Smooth muscle cell (in vitro differentiated cells): ENCODE measurements around the gene CACNA1G. TPM values are rescaled to one million over a fixed set of nuclear protein-coding genes. Genes with fewer than 3 reads are reported as not detected.
A peak's percentile ranks its signal among the peaks of the same experiment; 100 is the strongest.

Experiments used
- DNase-seq: peaks from one replicate; lab custom pipeline; 2025; ENCODE audit not compliant: unreplicated experiment; lab: John Stamatoyannopoulos, UW
- H2AFZ ChIP-seq: fragments of 200-600 bp; sonication (generic); 2 replicates; pipeline ENCODE4 v1.6.0; 2016; ENCODE audit warnings: antibody characterized with exemption, low read depth, mild to moderate bottlenecking
- H3F3A ChIP-seq: fragments of 200-600 bp; sonication (generic); 2 replicates; pipeline ENCODE4 v1.6.0; 2017; ENCODE audit warnings: antibody characterized with exemption, low read depth
- H3K27ac ChIP-seq: fragments of 200-600 bp; sonication (generic); 2 replicates; pipeline ENCODE4 v1.5.1; 2016; ENCODE audit warnings: low read depth, mild to moderate bottlenecking
- H3K27me3 ChIP-seq: fragments of 200-600 bp; sonication (generic); 2 replicates; pipeline ENCODE4 v1.6.1; 2016; ENCODE audit warnings: low read depth, mild to moderate bottlenecking
- H3K36me3 ChIP-seq: fragments of 200-600 bp; sonication (generic); 2 replicates; pipeline ENCODE4 v1.5.1; 2016; ENCODE audit warnings: low read depth
- H3K4me1 ChIP-seq: fragments of 200-600 bp; sonication (generic); 2 replicates; pipeline ENCODE4 v1.5.1; 2016; ENCODE audit warnings: low read depth
- H3K4me2 ChIP-seq: fragments of 200-600 bp; sonication (generic); 2 replicates; pipeline ENCODE4 v1.6.0; 2016; ENCODE audit warnings: mild to moderate bottlenecking
- H3K4me3 ChIP-seq: fragments of 200-600 bp; sonication (generic); 2 replicates; pipeline ENCODE4 v1.5.1; 2016; ENCODE audit warnings: mild to moderate bottlenecking
- H3K79me2 ChIP-seq: fragments of 200-600 bp; sonication (generic); 2 replicates; pipeline ENCODE4 v1.6.0; 2016; ENCODE audit warnings: low read depth, mild to moderate bottlenecking
- H3K9ac ChIP-seq: fragments of 200-600 bp; sonication (generic); 2 replicates; pipeline ENCODE4 v1.6.0; 2016; ENCODE audit warnings: low read depth
- H3K9me3 ChIP-seq: fragments of 200-600 bp; sonication (generic); replicated peaks from 2 replicates; pipeline ENCODE4 v1.5.1; 2016; ENCODE audit warnings: low read depth
- H4K20me1 ChIP-seq: fragments of 200-600 bp; sonication (generic); 2 replicates; pipeline ENCODE4 v1.6.0; 2016; ENCODE audit warnings: low read depth
- WGBS: methylation state at CpG from one replicate; pipeline ENCODE4 v1.1.7; 2016; ENCODE audit warnings: low lambda C conversion rate; 5-methylcytosine and 5-hydroxymethylcytosine counted together
- polyA plus RNA-seq: library from polyadenylated mRNA; unstranded; fragments of >200 nt; fragmentation: Nextera tagmentation; extraction: Ambion mirVana; gene quantifications from 2 replicates; pipeline ENCODE4 v1.2.1, GENCODE V29; 2016
- total RNA-seq: library from RNA; depleted of rRNA; stranded (reverse); fragments of >200 nt; gene quantifications from 2 replicates; pipeline ENCODE4 v1.2.3, GENCODE V29; 2014
- TF ChIP-seq, protein P1 (sequence below): fragments of 200-600 bp; sonication (generic); IDR thresholded peaks from 2 replicates; pipeline ENCODE4 v1.5.1; 2017; ENCODE audit warnings: borderline replicate concordance, mild to moderate bottlenecking, antibody characterized with exemption; ENCODE audit not compliant: insufficient read depth, poor library complexity, severe bottlenecking

The CACNA1G gene
- total and polyA plus RNA-seq, 2 experiments from 2014 or later, result 1.6 to 1.7 TPM

DNA sequence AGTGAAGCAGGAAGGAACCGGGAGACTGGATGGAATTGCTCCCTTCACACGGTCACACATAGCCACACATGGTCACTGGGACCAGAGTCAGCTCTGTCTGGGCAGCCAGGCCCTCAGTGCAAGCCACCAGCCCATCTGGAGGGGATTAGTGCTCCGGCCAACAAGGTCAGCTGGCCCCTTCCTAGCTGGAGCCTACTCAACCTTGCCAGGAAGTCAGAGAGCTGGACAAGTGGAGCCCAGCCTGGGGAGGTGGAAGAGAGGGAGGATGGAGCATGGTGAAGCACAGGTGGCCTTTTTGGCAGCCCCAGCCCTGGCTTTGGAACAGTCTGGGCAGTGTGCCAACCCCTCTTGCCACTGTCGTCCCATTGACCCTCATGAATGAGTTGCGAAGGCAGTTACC is 3.7 kb upstream of the CACNA1G start:
- Histone ChIP-seq H3F3A (peaks cover 3% of the 10 kb centered on the region), H2AFZ (no peak overlapping the region), H3K4me1 (peaks cover 16% of the 10 kb centered on the region), H3K9me3 (no peaks in the 10 kb centered on the region), H3K27ac (no peak overlapping the region), H3K9ac (no peak overlapping the region), H3K27me3 (peaks cover 32% of the 10 kb centered on the region), H4K20me1 (no peaks in the 10 kb centered on the region), H3K36me3 (no peaks in the 10 kb centered on the region), H3K4me3 (no peak overlapping the region), H3K79me2 (no peaks in the 10 kb centered on the region), H3K4me2 (no peak overlapping the region)
- TF ChIP-seq, protein P1, sequence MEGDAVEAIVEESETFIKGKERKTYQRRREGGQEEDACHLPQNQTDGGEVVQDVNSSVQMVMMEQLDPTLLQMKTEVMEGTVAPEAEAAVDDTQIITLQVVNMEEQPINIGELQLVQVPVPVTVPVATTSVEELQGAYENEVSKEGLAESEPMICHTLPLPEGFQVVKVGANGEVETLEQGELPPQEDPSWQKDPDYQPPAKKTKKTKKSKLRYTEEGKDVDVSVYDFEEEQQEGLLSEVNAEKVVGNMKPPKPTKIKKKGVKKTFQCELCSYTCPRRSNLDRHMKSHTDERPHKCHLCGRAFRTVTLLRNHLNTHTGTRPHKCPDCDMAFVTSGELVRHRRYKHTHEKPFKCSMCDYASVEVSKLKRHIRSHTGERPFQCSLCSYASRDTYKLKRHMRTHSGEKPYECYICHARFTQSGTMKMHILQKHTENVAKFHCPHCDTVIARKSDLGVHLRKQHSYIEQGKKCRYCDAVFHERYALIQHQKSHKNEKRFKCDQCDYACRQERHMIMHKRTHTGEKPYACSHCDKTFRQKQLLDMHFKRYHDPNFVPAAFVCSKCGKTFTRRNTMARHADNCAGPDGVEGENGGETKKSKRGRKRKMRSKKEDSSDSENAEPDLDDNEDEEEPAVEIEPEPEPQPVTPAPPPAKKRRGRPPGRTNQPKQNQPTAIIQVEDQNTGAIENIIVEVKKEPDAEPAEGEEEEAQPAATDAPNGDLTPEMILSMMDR, result no peak
- 70% methylated on average over 5 of the region's 5 CpGs for WGBS
- DNase-seq, result no peak

DNA sequence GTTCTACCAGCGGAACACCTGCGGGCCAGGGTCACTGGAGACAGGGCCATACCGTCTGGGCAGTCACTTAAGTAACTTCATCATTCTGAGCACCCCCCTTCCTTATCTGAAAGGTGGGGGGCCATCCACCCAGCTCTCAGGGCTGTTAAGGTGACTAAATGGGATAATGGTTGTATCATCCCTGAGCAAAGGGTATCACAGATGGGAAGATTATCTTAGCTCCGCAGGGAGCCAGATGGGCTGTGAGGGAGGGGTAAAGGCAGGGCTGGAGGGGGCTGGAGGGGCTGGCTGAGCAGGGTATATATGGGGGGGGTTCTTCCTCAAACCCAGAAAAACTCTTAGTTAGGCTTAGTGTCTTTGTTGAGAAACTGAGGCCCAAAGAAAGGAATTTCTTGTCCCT is 2.9 kb upstream of the CACNA1G start:
- no peak overlapping the region for H3K4me2 ChIP-seq
- TF ChIP-seq, protein P1, result no peak
- H3K4me3 ChIP-seq, result no peak overlapping the region
- no peak overlapping the region for H3K9ac ChIP-seq
- DNase-seq, result no peak
- H2AFZ ChIP-seq, result no peak overlapping the region
- H3K4me1 ChIP-seq, result peaks cover 25% of the 10 kb centered on the region
- H3K27me3 ChIP-seq, result peaks cover 40% of the 10 kb centered on the region
- peaks cover 3% of the 10 kb centered on the region for H3F3A ChIP-seq
- 86% methylated on average over 4 of the region's 4 CpGs for WGBS
- no peak overlapping the region for H3K27ac ChIP-seq
- no peaks in the 10 kb centered on the region for H3K9me3 ChIP-seq
- no peaks in the 10 kb centered on the region for H3K36me3 ChIP-seq
- H3K79me2 ChIP-seq, result no peaks in the 10 kb centered on the region
- no peaks in the 10 kb centered on the region for H4K20me1 ChIP-seq

DNA sequence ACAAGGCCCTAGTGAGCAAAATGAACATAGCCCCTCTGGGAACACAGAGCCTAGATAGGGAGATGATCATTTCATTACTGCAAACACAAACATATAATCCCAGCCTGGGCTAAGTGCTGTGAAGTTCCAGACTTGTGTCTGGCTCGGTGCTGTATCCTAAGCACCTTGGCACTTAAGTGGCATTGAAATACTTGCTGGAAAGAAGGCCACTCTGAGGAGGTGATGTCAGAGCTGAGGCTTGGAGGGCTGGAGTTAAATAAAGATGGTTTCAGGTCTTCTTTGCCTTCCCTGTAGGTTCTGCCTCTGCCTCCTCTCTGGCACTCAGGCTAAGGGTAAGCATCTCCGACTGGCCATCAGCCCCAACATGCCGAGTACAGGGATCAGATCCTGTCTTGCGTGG is 2.4 kb upstream of the CACNA1G start:
- Histone ChIP-seq H2AFZ (no peak overlapping the region), H4K20me1 (no peaks in the 10 kb centered on the region), H3K79me2 (no peaks in the 10 kb centered on the region), H3K4me1 (peaks cover 28% of the 10 kb centered on the region), H3K27me3 (peaks cover 44% of the 10 kb centered on the region), H3K9ac (no peak overlapping the region), H3K9me3 (no peaks in the 10 kb centered on the region), H3F3A (peaks cover 3% of the 10 kb centered on the region), H3K36me3 (no peaks in the 10 kb centered on the region), H3K27ac (no peak overlapping the region), H3K4me3 (no peak overlapping the region), H3K4me2 (no peak overlapping the region)
- no peak for DNase-seq
- TF ChIP-seq, protein P1, result no peak
- 71% methylated on average over 4 of the region's 4 CpGs for WGBS

DNA sequence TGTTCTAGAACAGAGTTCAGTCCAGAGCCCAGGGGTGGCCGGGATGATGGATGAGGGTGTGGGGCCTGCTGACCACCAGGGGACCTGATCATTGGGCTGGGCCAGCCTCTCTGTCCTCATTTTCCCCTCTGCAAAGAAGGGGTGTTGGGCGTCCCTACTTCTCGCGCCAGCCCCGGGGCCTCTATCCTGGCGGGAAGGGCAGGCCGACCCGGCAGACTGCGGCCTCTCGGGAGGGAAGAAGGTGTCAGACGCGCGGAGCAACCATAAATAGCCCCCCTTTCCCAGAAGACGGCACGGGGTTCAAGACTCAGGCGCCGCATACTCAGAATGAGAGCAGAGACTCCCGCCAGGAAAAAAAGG is 2.0 kb upstream of the CACNA1G start:
- Histone ChIP-seq H2AFZ (no peak overlapping the region), H3K36me3 (no peaks in the 10 kb centered on the region), H3K9ac (no peak overlapping the region), H3K4me2 (peak overlapping the region; percentile 87), H3K4me1 (peaks cover 28% of the 10 kb centered on the region), H4K20me1 (no peaks in the 10 kb centered on the region), H3K4me3 (peak overlapping the region; percentile 53), H3K79me2 (no peaks in the 10 kb centered on the region), H3K27ac (no peak overlapping the region), H3F3A (peaks cover 3% of the 10 kb centered on the region), H3K9me3 (no peaks in the 10 kb centered on the region), H3K27me3 (peaks cover 49% of the 10 kb centered on the region)
- TF ChIP-seq, protein P1, result no peak
- DNase-seq, result no peak
- 14% methylated on average over 18 of the region's 18 CpGs for WGBS
